ENCODE results near the gene TACR2.

TACR2 gene

GRCh38 chr10:69449841-69450240 lies 33.1 kb upstream of the TACR2 start:
- no peak overlapping the region for H3K4me3 ChIP-seq (ENCODE audit: low read depth in 1 of 2, low read length in 2 of 2)
- no peak overlapping the region for H3K27ac ChIP-seq (ENCODE audit: low read length)
- no peaks in the 10 kb centered on the region for H3K79me2 ChIP-seq (ENCODE audit: insufficient read depth, low read length)
- TF ChIP-seq EZH2 (IDR thresholded peaks at IDR 0.05; ENCODE audit: borderline replicate concordance, low read depth, low read length, severe bottlenecking) = no peak
- peak; percentile 52 for TF ChIP-seq CTCF (IDR thresholded peaks at IDR 0.05; ENCODE audit: borderline replicate concordance, extremely low read depth, low read length, poor library complexity, severe bottlenecking)
- H3K36me3 ChIP-seq (ENCODE audit: insufficient read depth, low read length) = no peaks in the 10 kb centered on the region
- no peak overlapping the region for H3K4me2 ChIP-seq (ENCODE audit: insufficient read depth, low read length)
- no peaks in the 10 kb centered on the region for H3K9me3 ChIP-seq (ENCODE audit: insufficient read depth, low read length, severe bottlenecking)
- peak; percentile 29 for DNase-seq
- peak; percentile 71 for ATAC-seq (ENCODE audit: insufficient read depth, low read depth)
- H2AFZ ChIP-seq (ENCODE audit: low read depth, low read length) = no peak overlapping the region
- H3K4me1 ChIP-seq (ENCODE audit: insufficient read depth, low read length) = no peaks in the 10 kb centered on the region
- no peaks in the 10 kb centered on the region for H4K20me1 ChIP-seq (ENCODE audit: insufficient read depth, low read length)
- peaks cover 11% of the 10 kb centered on the region for H3K27me3 ChIP-seq (ENCODE audit: insufficient read depth, low read length, poor library complexity)
- no peak overlapping the region for H3K9ac ChIP-seq (ENCODE audit: low read depth, low read length)

- H3K9ac ChIP-seq (ENCODE audit: low read depth, low read length) = no peak overlapping the region
- no peak overlapping the region for H3K4me2 ChIP-seq (ENCODE audit: insufficient read depth, low read length)
- ATAC-seq (ENCODE audit: insufficient read depth, low read depth) (no peak), DNase-seq (no peak)
- no peaks in the 10 kb centered on the region for H3K79me2 ChIP-seq (ENCODE audit: insufficient read depth, low read length)
- H3K9me3 ChIP-seq (ENCODE audit: insufficient read depth, low read length, severe bottlenecking) = no peaks in the 10 kb centered on the region
- H3K4me1 ChIP-seq (ENCODE audit: insufficient read depth, low read length) = no peaks in the 10 kb centered on the region
- peaks cover 5% of the 10 kb centered on the region for H3K27me3 ChIP-seq (ENCODE audit: insufficient read depth, low read length, poor library complexity)
- H3K27ac ChIP-seq (ENCODE audit: low read length) = no peak overlapping the region
- no peak overlapping the region for H3K4me3 ChIP-seq (ENCODE audit: low read depth in 1 of 2, low read length in 2 of 2)
- H2AFZ ChIP-seq (ENCODE audit: low read depth, low read length) = no peak overlapping the region
- H4K20me1 ChIP-seq (ENCODE audit: insufficient read depth, low read length) = no peaks in the 10 kb centered on the region
- no peak for TF ChIP-seq CTCF (IDR thresholded peaks at IDR 0.05; ENCODE audit: borderline replicate concordance, extremely low read depth, low read length, poor library complexity, severe bottlenecking)
- H3K36me3 ChIP-seq (ENCODE audit: insufficient read depth, low read length) = no peaks in the 10 kb centered on the region
These were observed 30.0 kb upstream of the TACR2 start for GRCh38 chr10:69446650-69447151.

- no peak for DNase-seq
- ATAC-seq (ENCODE audit: insufficient read depth, low read depth) = no peak
- Histone ChIP-seq H3K4me1 (ENCODE audit: insufficient read depth, low read length) (no peaks in the 10 kb centered on the region), H3K36me3 (ENCODE audit: insufficient read depth, low read length) (no peaks in the 10 kb centered on the region), H3K27ac (ENCODE audit: low read length) (no peak overlapping the region), H3K79me2 (ENCODE audit: insufficient read depth, low read length) (no peaks in the 10 kb centered on the region), H3K9ac (ENCODE audit: low read depth, low read length) (no peak overlapping the region), H3K4me3 (ENCODE audit: low read depth in 1 of 2, low read length in 2 of 2) (no peak overlapping the region), H3K4me2 (ENCODE audit: insufficient read depth, low read length) (no peak overlapping the region), H3K9me3 (ENCODE audit: insufficient read depth, low read length, severe bottlenecking) (no peaks in the 10 kb centered on the region), H3K27me3 (ENCODE audit: insufficient read depth, low read length, poor library complexity) (peaks cover 5% of the 10 kb centered on the region), H4K20me1 (ENCODE audit: insufficient read depth, low read length) (no peaks in the 10 kb centered on the region), H2AFZ (ENCODE audit: low read depth, low read length) (no peak overlapping the region)
- TF ChIP-seq EZH2 (IDR thresholded peaks at IDR 0.05; ENCODE audit: borderline replicate concordance, low read depth, low read length, severe bottlenecking) (no peak), CTCF (IDR thresholded peaks at IDR 0.05; ENCODE audit: borderline replicate concordance, extremely low read depth, low read length, poor library complexity, severe bottlenecking) (no peak)
These were observed 29.5 kb upstream of the TACR2 start for GRCh38 chr10:69446229-69446628.

GRCh38 chr10:69445041-69445440 lies 28.3 kb upstream of the TACR2 start:
- H3K79me2 ChIP-seq (ENCODE audit: insufficient read depth, low read length) = no peaks in the 10 kb centered on the region
- H3K4me2 ChIP-seq (ENCODE audit: insufficient read depth, low read length) = no peak overlapping the region
- H4K20me1 ChIP-seq (ENCODE audit: insufficient read depth, low read length) = no peaks in the 10 kb centered on the region

More at GRCh38 chr10:69445041-69445440, 28.3 kb upstream of the TACR2 start:
- Histone ChIP-seq H3K36me3 (ENCODE audit: insufficient read depth, low read length) (no peaks in the 10 kb centered on the region), H3K4me3 (ENCODE audit: low read depth in 1 of 2, low read length in 2 of 2) (no peak overlapping the region), H3K4me1 (ENCODE audit: insufficient read depth, low read length) (no peaks in the 10 kb centered on the region), H3K9me3 (ENCODE audit: insufficient read depth, low read length, severe bottlenecking) (no peaks in the 10 kb centered on the region), H3K27ac (ENCODE audit: low read length) (no peak overlapping the region), H2AFZ (ENCODE audit: low read depth, low read length) (no peak overlapping the region), H3K27me3 (ENCODE audit: insufficient read depth, low read length, poor library complexity) (peaks cover 5% of the 10 kb centered on the region), H3K9ac (ENCODE audit: low read depth, low read length) (no peak overlapping the region)
- DNase-seq (no peak), ATAC-seq (ENCODE audit: insufficient read depth, low read depth) (no peak)
- TF ChIP-seq EZH2 (IDR thresholded peaks at IDR 0.05; ENCODE audit: borderline replicate concordance, low read depth, low read length, severe bottlenecking) (no peak), CTCF (IDR thresholded peaks at IDR 0.05; ENCODE audit: borderline replicate concordance, extremely low read depth, low read length, poor library complexity, severe bottlenecking) (no peak)

All from DND-41 (cell line).